ENCODE results near the gene ETNK2.
"Not testable (repeated sequence)": the region's sequence is repeated elsewhere in the genome, so short reads cannot be mapped to it uniquely, and the experiment has no call there.

ETNK2 gene

DNA sequence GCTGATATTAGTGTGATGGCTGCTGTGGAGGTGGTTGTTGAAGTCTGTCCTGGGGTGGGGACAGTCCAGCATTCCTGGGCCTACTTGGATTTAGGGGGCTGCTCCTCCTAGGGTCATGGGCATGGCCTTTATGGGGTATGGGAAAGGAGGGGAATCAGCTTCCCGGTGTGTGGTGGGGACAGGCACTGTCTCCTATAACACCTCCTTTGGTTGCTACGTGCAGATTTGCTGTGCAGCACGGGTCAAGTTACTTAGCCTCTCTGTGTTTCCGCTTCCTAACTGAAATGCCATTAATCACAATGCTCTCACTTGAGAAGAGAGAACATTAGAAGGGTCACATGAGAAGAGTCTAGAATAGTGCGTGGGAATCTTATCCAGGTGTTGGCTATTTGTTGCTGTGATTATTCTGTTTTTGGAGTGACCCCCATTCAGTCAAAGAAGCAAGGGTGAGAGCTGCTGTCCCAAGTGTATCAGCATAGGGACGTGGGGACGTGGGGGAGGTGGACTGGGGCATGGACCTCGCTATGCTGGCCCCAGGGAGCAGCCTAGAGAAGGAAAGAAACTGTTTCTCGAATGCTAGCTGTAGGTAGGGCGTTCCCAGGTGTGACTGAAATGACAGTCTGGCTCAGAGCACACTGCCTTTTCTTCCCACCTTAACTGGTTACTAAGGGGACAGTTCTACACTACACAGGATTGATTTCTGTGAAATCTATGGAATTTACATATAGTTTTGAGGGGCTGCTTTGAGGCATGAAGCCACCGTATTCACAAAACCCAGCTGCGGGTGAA, 59.0 kb downstream of the ETNK2 start:
- DNase-seq: no peak
- in situ Hi-C loops (cut with HindIII; ENCODE audit: low pct_ligation_motif_present, low pct_unique_long_range_greater_than_20kb, low sequenced_read_pairs): no loop called here

DNA sequence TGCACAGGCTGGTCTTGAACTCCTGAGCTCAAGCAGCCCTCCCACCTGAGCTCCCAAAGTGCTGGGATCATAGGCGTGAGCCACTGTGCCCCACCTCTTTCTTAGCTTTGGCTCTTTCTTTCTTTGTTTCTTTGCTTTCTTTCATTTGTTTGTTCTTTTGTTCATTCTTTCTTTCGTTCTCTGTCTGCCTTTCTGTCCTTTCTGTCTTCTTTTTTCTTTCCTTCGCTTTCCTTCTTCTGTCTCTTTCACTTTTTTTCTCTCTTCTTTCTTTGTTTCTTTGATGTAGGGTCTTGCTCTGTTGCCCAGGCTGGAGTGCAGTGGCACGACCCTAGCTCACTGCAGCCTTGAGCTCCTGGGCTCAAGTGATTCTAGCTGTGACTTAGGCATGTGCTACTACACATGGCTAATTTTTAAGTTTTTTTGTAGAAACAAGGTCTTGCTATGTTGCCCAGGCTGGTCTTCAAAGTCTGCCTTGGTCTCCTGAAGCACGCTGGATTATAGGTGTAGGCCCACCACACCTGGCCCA, 60.0 kb downstream of the ETNK2 start:
- no peak for DNase-seq
- in situ Hi-C loops (cut with HindIII; ENCODE audit: low pct_ligation_motif_present, low pct_unique_long_range_greater_than_20kb, low sequenced_read_pairs): no loop called here

DNA sequence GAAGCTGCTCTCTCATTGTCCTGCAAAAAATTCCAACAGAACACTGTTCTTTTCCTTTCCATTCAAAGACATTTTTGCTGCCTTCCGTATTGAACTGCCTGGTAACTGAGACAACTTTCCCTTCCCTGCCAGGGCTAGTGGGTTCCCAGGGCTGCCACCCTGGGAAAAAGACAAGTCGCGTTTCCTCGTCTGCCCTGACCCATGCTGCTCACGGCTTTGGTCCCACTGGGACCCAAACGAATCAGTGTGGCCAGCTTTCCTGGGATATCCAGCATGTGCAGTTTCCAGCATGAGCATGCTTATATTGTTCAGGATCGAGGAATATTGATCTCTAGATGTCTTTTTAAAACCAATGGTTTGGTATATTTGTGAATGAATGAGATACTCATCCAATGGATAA, 60.8 kb downstream of the ETNK2 start:
- no peak for DNase-seq
- in situ Hi-C loops (cut with HindIII; ENCODE audit: low pct_ligation_motif_present, low pct_unique_long_range_greater_than_20kb, low sequenced_read_pairs): no loop called here

DNA sequence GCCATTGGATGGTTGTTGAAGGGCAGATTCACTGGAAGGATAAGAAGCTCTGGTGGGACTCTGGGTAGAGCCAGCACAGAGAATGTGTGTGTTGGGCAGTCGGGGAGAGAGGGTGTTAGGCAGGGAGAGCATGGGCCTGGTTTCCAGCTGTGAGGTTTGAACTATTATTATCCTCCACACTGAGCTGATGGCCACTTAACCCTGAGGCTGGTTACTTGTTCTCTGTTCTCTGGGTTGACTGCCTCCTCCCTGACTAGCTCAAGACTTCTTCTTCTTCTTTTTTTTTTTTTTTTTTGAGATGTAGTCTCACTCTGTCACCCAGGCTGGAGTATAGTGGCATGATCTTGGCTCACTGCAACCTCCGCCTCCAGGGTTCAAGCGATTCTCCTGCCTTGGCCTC, 61.7 kb downstream of the ETNK2 start:
- in situ Hi-C loops (cut with HindIII; ENCODE audit: low pct_ligation_motif_present, low pct_unique_long_range_greater_than_20kb, low sequenced_read_pairs): not testable (repeated sequence)

DNA sequence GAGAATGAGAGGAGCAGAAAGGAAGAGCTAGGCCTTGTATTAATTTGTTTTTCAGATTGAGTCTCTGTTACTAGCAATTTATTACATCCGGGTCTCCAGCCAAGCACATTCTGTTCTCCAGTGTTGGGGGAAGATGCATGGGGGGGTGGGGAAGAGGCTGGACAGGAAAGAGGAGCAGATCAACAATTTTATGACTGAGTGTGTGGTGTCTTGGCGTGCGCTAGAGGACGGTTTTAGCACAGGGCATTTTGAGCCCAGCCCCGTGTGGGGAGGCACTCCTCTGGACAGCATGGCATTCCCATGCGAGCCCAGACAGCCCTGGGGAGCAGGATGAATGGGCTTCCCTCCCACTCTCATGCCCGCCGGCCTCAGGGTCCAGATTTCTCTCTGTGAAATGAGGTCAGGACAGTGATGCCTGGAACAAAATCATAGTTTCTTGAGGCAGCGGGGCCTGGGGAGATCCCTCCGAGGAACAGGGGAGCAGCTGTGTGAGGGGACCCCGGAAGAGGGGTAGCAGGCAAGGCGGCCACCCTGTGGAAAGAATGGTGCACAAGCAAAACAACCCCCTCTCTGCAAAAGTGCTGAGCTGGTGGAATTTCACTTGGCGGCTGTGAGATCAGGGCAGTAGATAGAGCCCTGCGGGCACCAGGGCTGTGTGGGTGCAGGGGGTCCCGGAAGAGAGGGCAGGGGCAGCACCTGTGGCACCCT, 62.6 kb downstream of the ETNK2 start:
- no peak for DNase-seq
- in situ Hi-C loops (cut with HindIII; ENCODE audit: low pct_ligation_motif_present, low pct_unique_long_range_greater_than_20kb, low sequenced_read_pairs): no loop called here

More for the DNA sequence above, 61.7 kb downstream of the ETNK2 start:
- DNase-seq: not testable (repeated sequence)

DNA sequence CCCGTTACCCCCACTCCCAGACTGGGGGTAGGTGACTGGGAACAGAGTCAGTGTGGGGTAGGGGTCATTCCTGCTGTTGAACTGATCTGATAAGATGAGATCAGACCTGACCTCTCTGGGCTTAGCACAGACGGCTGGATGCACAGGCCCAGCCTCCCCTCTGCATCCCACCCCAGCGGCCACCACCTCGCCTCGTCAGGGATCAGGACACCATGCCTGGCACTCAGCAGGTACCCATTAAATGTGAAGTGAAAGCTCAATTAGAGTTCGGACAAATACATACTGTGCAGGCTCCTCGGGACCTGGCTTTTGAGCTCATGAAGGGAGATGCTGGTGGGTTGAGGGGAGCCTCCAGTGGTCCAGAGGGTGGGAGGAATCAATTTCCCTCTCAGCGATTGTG, 63.2 kb downstream of the ETNK2 start:
- DNase-seq: no peak
- in situ Hi-C loops (cut with HindIII; ENCODE audit: low pct_ligation_motif_present, low pct_unique_long_range_greater_than_20kb, low sequenced_read_pairs): no loop called here

DNA sequence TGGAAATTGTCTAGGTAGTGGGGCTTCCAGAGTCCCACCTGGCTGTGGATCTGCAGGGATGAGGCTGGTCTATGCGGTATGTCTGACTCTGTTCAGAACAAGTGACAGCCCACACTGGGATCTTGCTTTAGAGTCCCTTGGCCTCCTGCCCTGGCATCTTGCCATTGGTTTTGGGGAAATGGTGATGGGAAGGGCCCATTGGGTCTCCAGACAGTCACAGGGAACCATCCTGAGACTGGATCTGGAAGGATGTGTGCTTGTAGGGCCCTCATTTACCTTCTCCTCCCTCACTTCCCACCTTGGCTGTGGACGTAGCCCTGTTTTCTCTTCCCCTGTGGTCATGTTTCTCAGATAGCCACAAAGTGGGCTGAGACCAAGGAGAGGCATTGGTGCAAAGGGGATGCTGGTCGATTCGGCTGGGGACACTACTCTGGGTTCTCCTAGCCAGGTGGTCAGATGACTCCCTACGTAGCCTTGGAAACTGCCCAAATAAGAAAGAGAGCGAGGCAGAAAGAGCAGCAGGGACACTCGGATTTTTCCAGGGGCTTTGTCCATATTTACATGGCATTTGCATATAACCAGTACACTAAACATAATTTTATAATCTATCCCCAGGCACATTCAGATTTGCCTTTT, 63.8 kb downstream of the ETNK2 start:
- in situ Hi-C loops (cut with HindIII; ENCODE audit: low pct_ligation_motif_present, low pct_unique_long_range_greater_than_20kb, low sequenced_read_pairs): no loop called here
- no peak for DNase-seq

DNA sequence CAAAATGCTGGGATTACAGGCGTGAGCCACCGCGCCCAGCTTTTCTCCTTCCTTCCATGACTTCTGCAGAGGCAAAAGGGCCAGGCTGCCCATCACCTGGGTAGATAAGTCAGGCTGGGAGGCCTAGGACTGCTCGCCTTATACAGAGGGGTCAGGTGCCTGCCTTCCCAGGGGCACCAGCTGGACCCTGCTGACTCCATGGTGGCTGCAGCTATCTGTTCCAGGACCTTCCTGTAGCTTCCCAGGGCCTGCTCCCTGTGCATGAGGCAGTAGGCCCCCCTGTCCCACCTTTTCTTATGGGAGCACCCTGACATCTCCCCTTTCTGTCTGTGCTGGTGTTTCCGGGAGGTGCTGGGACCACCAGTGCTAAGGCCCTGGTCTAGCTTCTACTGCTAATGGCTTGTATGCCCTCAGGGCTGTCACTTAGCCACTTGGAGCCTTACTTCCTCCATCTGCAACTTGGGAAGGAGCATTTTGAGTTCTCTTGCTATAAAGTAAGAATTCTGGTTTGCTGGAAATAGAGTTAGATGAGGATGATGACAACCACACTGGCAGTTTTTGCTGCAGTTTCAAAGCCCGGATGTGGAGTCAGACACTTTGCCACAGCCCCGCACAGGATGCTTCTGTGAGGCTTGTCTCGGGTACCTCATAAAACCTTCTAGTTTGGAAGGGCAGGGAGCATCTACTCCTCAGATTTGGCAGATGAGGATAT, 64.5 kb downstream of the ETNK2 start:
- in situ Hi-C loops (cut with HindIII; ENCODE audit: low pct_ligation_motif_present, low pct_unique_long_range_greater_than_20kb, low sequenced_read_pairs): no loop called here
- no peak for DNase-seq

DNA sequence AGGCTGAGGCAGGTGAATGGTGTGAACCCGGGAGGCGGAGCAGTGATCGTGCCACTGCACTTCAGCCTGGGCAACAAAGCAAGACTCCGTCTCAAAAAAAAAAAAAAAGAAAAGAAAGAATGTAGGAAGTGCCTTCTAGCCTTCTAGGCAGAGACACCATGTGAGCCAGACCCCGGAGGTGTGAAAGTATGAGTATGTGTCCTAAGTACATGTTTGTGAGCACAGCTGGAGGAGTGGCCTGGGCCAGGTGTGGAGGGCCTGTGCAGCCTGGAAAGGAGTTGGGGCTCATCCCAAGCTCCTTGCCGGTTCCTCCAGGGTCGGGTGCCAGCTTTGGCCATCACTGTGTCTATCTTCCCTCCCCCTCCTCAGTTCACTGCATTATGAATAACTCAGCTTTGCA, 66.0 kb downstream of the ETNK2 start:
- no peak for DNase-seq
- in situ Hi-C loops (cut with HindIII; ENCODE audit: low pct_ligation_motif_present, low pct_unique_long_range_greater_than_20kb, low sequenced_read_pairs): no loop called here

DNA sequence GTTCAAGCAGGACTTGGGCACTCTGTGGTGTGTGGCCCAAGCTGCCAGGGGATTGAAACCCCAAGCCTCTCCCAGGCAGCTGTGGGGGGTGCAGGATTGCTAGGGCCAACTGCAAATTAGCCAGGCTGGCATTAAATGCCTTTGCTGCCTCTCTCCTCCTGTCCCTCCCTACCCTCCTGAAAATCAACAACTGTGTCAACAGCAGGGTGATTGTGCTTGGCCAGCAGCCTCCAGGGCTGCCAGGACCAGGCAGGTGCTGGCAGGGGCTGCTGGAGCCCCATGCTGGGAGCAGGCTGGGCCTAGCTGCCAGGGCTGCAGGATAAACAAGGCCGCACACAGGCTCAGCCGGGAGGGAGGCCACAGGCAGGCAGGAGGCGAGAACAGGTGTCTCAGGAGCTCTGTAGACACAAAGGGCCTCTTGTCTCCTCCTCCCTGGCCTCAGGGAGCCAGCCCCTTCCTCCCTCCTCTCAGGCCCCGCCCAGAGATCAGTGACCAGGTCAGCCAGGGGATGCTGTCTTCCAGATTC, 67.5 kb downstream of the ETNK2 start:
- in situ Hi-C loops (cut with HindIII; ENCODE audit: low pct_ligation_motif_present, low pct_unique_long_range_greater_than_20kb, low sequenced_read_pairs): no loop called here
- no peak for DNase-seq

DNA sequence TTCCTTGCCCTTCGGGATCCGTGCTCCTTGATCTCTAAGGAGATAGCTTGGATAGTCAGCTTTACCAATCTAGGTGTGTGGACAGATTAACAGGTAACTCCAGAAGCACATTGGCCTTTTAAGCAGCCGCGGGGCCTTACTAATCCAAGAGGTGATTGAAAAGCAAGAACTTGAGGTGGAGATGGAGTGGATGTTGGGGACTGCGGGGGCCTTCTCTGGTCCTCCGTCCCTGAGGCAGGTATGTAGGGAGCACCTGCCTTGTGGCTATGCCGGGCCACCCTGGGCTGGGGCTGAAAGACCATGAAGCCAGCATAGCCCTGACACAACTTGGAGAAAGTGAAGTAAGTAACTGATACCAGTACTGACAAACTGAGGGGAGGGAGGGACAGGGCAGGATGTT, 68.4 kb downstream of the ETNK2 start:
- in situ Hi-C loops (cut with HindIII; ENCODE audit: low pct_ligation_motif_present, low pct_unique_long_range_greater_than_20kb, low sequenced_read_pairs): no loop called here
- DNase-seq: no peak

DNA sequence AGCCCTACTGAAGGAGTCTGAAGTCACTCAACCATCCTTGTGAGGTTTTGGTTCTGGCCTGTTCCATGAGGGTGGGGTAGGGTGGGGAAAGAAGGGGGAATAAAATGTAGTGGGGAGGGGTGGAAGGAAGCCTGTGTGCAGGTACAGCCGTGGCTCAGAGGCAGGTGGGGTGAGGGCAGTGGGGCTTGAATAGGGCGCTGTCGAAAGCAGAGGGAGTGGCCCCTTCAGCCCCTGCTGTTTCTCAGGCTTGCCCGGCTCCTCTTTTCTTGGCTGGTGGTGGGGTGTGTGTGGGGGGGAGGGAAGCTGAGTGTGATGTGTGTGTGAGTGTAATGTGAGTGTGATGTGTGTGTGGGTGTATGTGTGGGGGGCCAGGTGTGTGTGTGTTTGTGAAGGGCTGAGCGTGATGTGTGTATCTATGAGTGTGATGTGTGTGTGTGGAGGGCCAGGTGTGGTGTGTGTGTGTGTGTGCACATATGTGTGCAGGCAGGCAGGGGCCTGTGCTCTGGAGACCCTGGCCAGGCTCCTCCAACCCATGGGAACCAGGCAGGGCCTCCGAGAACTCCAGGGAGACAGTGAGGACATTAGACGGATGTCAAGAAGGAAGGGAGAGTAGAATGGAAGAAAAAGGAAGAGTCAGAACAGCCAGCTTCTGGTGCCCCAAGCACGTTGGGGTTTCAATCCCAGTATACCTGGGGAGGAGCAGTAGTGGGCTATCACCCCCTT, 69.9 kb downstream of the ETNK2 start:
- DNase-seq: no peak
- in situ Hi-C loops (cut with HindIII; ENCODE audit: low pct_ligation_motif_present, low pct_unique_long_range_greater_than_20kb, low sequenced_read_pairs): no loop called here

DNA sequence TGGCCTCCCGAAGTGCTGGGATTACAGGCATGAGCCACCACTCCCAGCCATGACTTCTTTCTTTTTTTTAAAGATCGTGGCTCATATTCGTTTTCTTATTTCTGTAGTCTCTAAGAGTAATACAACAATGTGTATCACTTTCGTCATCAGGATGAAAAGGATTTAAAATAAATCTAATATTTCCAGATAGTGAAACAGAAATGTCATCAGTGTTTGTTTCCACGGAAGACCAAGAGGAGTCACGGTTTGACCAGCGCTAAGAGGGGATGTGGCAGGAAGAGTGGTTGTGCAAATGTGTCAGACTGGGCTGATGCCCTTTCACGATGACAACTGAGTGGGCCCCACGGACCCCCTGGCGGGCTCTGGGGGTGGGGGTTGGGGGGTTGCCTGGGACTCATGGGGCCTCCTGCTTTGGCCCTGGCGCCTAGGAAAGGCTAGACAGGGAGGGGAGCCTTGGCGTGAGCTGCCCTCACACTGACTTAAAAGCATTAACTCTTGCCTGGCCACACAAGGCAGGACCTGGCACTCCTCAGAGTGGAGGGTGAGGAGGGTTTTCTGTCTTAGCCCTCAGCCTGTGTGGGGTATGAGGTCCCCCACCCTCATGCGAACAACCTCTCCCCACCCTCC, 70.6 kb downstream of the ETNK2 start:
- in situ Hi-C loops (cut with HindIII; ENCODE audit: low pct_ligation_motif_present, low pct_unique_long_range_greater_than_20kb, low sequenced_read_pairs): no loop called here
- no peak for DNase-seq
